ENCODE results near the gene TSPAN4. TPM values are rescaled to one million over a fixed set of nuclear protein-coding genes. Genes with fewer than 3 reads are reported as not detected.
A peak's percentile ranks its signal among the peaks of the same experiment; 100 is the strongest.

The TSPAN4 gene
- total and polyA plus RNA-seq, 2 of the 13 experiments (the other 11 are each of a cell fraction or from before 2014, with no cell fraction given): 31.7 to 68.3 TPM

GRCh38 chr11:809287-810039 lies 33.2 kb upstream of the TSPAN4 start, which contains the start of gene RPLP2 (continued):
- 0 out of 2 replicates have a peak, but pooled peaks have one; percentile 53 for TF ChIP-seq E2F2 (CRISPR knock-in tag; IDR thresholded peaks at IDR 0.05; ENCODE audit: borderline replicate concordance)
- no peak for TF ChIP-seq HNRNPUL1 (IDR thresholded peaks at IDR 0.05; ENCODE audit: low read depth, low read length)
- peak; percentile 19 for TF ChIP-seq POGZ (CRISPR knock-in tag; IDR thresholded peaks at IDR 0.05)
- 0 out of 2 replicates have a peak, but pooled peaks have one; percentile 26 for TF ChIP-seq ZNF337 (CRISPR knock-in tag; IDR thresholded peaks at IDR 0.05; ENCODE audit: borderline replicate concordance, low read depth)
- TF ChIP-seq ZNF260 (CRISPR knock-in tag; IDR thresholded peaks at IDR 0.05; ENCODE audit: borderline replicate concordance, low read depth): no peak
- no peak for TF ChIP-seq FOXO4 (CRISPR knock-in tag; conservative IDR thresholded peaks at IDR 0.05)
- TF ChIP-seq NKX3-1 (CRISPR knock-in tag; IDR thresholded peaks at IDR 0.05): 0 out of 2 replicates have a peak, but pooled peaks have one; percentile 7
- no peak for TF ChIP-seq ZNF678 (CRISPR knock-in tag; IDR thresholded peaks at IDR 0.05)
- peak; percentile 57; the same call in 1 of the 2 replicates for TF ChIP-seq ESRRA (CRISPR knock-in tag; IDR thresholded peaks at IDR 0.05; ENCODE audit: low read depth)
- no peak for TF ChIP-seq KLF9 (CRISPR knock-in tag; IDR thresholded peaks at IDR 0.05; ENCODE audit: low read depth)
- TF ChIP-seq PPARG (CRISPR knock-in tag; conservative IDR thresholded peaks at IDR 0.05): no peak; the same call in none of the 2 replicates
- TF ChIP-seq ZNF768 (CRISPR knock-in tag; IDR thresholded peaks at IDR 0.05): peak; percentile 57; the same call in 1 of the 2 replicates
- no peak for TF ChIP-seq MBNL3 (CRISPR knock-in tag; conservative IDR thresholded peaks at IDR 0.05)
- peak; percentile 95 for TF ChIP-seq POLR2G (IDR thresholded peaks at IDR 0.05; ENCODE audit: low read depth, low read length)
- 0 out of 2 replicates have a peak, but pooled peaks have one; percentile 30 for TF ChIP-seq KLF13 (CRISPR knock-in tag; IDR thresholded peaks at IDR 0.05)
- no peak; the same call in 1 of the 2 replicates for TF ChIP-seq ZNF503 (CRISPR knock-in tag; IDR thresholded peaks at IDR 0.05)
- TF ChIP-seq NFRKB (IDR thresholded peaks at IDR 0.05): no peak
- TF ChIP-seq ZNF550 (CRISPR knock-in tag; IDR thresholded peaks at IDR 0.05; ENCODE audit: borderline replicate concordance): peak; percentile 98; the same call in 1 of the 2 replicates
- TF ChIP-seq ZBTB38 (CRISPR knock-in tag; IDR thresholded peaks at IDR 0.05): no peak; the same call in 1 of the 2 replicates
- no peak for TF ChIP-seq NR3C1 (CRISPR knock-in tag; IDR thresholded peaks at IDR 0.05)
- peak; percentile 59 for TF ChIP-seq ELF3 (CRISPR knock-in tag; IDR thresholded peaks at IDR 0.05)
- peak; percentile 18; the same call in 1 of the 2 replicates for TF ChIP-seq SNAI1 (CRISPR knock-in tag; IDR thresholded peaks at IDR 0.05; ENCODE audit: borderline replicate concordance)
- TF ChIP-seq SMC3 (IDR thresholded peaks at IDR 0.05; ENCODE audit: low read length): no peak
- peak; percentile 18; the same call in 1 of the 2 replicates for TF ChIP-seq RAD21 (CRISPR knock-in tag; IDR thresholded peaks at IDR 0.05)
- TF ChIP-seq ZNF431 (CRISPR knock-in tag; IDR thresholded peaks at IDR 0.05; ENCODE audit: borderline replicate concordance, low read depth): peak; percentile 63; the same call in 1 of the 2 replicates
- TF ChIP-seq ZNF33A (CRISPR knock-in tag; IDR thresholded peaks at IDR 0.05; ENCODE audit: borderline replicate concordance): peak; percentile 95
- TF ChIP-seq ERF (CRISPR knock-in tag; IDR thresholded peaks at IDR 0.05): peak; percentile 34
